AG04449 (cell line): Measurements from ENCODE around the gene EZR.

Source experiments
- CTCF ChIA-PET: fragments of 350-600 bp; formaldehyde crosslinking; extraction: SDS; loops from one replicate; lab custom pipeline; 2021; ENCODE audit warnings: antibody characterized with exemption; lab: Yijun Ruan, JAX
- POLR2A ChIA-PET: fragments of 400-600, 350-600 bp; formaldehyde crosslinking; extraction: SDS; loops from one replicate; lab custom pipeline; 2020; ENCODE audit warnings: antibody characterized with exemption, inconsistent platforms; lab: Yijun Ruan, JAX
- DNase-seq: peaks from one replicate; pipeline ENCODE4 v3.0.0-alpha.2; 2010; ENCODE audit warnings: low read depth, low spot score
- H3K4me3 ChIP-seq: 2 replicates; pipeline ENCODE4 v1.5.1; 2011; ENCODE audit warnings: low read depth, mild to moderate bottlenecking, control low read depth, low read length
- TF ChIP-seq, protein P1 (sequence below): IDR thresholded peaks from one replicate; pipeline ENCODE4 v1.5.1; 2011; ENCODE audit warnings: mild to moderate bottlenecking, moderate library complexity, low read length, control low read depth, inconsistent platforms; ENCODE audit not compliant: insufficient read depth; ENCODE audit errors: missing control alignments

The EZR gene

GRCh38 chr6:158755636-158756035 is 63.5 kb downstream of the EZR start:
- TF ChIP-seq, protein P1, sequence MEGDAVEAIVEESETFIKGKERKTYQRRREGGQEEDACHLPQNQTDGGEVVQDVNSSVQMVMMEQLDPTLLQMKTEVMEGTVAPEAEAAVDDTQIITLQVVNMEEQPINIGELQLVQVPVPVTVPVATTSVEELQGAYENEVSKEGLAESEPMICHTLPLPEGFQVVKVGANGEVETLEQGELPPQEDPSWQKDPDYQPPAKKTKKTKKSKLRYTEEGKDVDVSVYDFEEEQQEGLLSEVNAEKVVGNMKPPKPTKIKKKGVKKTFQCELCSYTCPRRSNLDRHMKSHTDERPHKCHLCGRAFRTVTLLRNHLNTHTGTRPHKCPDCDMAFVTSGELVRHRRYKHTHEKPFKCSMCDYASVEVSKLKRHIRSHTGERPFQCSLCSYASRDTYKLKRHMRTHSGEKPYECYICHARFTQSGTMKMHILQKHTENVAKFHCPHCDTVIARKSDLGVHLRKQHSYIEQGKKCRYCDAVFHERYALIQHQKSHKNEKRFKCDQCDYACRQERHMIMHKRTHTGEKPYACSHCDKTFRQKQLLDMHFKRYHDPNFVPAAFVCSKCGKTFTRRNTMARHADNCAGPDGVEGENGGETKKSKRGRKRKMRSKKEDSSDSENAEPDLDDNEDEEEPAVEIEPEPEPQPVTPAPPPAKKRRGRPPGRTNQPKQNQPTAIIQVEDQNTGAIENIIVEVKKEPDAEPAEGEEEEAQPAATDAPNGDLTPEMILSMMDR, result no peak
- no peak for DNase-seq
- POLR2A ChIA-PET, result no interaction called here
- CTCF ChIA-PET, result no interaction called here
- no peak overlapping the region for H3K4me3 ChIP-seq

DNA sequence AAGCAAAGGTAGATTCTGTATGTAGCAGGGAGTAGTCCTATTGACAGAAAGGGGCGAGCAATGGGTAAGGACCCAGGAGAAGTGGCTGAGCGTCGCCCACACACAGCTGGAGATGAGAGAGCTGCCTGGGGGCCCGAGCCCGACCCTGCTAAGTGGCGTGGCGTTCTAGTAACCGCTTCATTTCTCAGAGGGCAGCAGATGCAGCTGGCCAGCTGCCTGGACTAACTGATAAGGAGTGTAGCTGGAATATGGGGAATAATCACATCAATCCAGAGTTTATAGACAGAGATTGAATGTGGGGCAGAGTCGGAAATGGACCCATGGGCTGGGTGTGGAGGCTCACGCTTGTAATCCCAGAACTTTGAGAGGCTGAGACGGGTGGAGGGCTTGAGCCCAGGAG is 64.4 kb downstream of the EZR start:
- ChIA-PET CTCF (no interaction called here), POLR2A (no interaction called here)
- DNase-seq, result no peak
- no peak overlapping the region for H3K4me3 ChIP-seq
- TF ChIP-seq, protein P1, result no peak

GRCh38 chr6:158753811-158754210 is 65.4 kb downstream of the EZR start:
- CTCF ChIA-PET, result no interaction called here
- no peak overlapping the region for H3K4me3 ChIP-seq
- DNase-seq, result no peak
- POLR2A ChIA-PET, result no interaction called here
- TF ChIP-seq, protein P1, result no peak

DNA sequence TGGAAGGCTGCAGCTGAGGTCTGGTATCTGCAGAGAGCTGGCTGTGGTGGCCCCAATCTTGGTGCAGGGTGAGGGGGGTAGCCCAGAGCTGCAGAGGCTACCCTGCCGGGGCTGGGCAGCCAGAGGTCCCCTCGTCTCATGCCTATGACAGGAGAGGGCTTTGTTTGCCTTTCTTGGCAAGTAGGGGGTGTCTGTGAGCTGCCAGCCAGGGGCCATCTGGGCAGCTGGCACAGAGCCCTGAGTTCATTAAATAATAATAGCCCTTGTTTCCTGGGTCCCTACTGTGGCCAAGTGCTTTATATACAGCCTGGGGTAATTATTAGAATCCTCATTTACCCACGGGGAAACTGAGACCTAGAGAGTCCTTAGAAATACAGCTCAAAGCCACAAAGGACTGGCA is 66.6 kb downstream of the EZR start:
- DNase-seq, result no peak
- H3K4me3 ChIP-seq, result no peak overlapping the region
- POLR2A ChIA-PET, result no interaction called here
- TF ChIP-seq, protein P1, result no peak
- CTCF ChIA-PET, result no interaction called here

DNA sequence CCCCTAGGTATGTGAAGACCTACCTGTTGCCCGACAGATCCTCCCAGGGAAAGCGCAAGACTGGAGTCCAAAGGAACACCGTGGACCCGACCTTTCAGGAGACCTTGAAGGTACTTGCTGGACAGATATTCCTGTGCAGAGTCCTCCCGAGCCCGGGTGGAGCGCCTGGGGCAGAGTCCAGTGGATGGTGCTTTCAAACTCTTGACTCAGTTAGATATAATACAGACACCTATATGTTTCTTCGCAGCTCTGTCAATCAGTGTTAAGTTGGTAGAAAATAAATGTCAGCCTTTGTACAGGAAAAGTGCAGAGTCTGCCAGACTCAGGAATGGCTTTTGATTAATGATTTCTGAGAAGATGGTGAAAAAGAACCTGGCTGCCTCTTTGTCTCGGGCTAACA is 67.2 kb downstream of the EZR start:
- DNase-seq, result no peak
- TF ChIP-seq, protein P1, result no peak
- ChIA-PET CTCF (no interaction called here), POLR2A (no interaction called here)
- H3K4me3 ChIP-seq, result no peak overlapping the region

DNA sequence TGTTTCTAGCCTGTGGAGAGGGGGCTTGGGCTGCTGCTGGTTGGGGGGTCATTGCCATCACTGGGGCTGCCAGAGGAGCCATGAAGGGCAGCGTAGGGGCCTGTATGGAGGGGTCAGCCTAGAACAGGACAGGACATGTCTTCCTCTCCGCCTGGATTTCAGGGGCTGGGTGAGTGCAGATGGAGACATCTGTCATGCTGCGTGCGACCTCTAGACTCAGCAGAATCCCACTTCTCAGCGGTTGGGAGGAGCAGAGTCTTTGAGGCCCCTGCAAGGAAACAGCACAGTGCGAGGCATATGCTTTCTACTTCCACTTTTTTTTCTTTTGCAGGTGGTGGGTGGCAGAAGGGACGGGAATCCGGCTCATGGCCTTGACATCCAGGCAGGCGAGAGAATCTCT is 67.9 kb downstream of the EZR start:
- DNase-seq, result no peak
- ChIA-PET POLR2A (no interaction called here), CTCF (interaction anchor here (0.7 kb wide), 1 partner anchor 14 kb away, joined by 3 read pairs; no protein-coding TSS in a partner anchor)
- TF ChIP-seq, protein P1, result no peak
- H3K4me3 ChIP-seq, result no peak overlapping the region
